ELR (cell line): ENCODE results near the gene ZNF730.
"Not testable (repeated sequence)": the region's sequence is repeated elsewhere in the genome, so short reads cannot be mapped to it uniquely, and the experiment has no call there.

ENCODE experiments used
- DNase-seq: peaks from one replicate; pipeline ENCODE4 v3.0.0-alpha.2; 2015; ENCODE audit warnings: low read depth

Gene ZNF730

GRCh38 chr19:23116802-23117571 is at the start of gene ZNF730:
ZNF730 (plus strand) TSS chr19:23117025; CDS start chr19:23117174, 149 bp downstream.
- DNase-seq = peak; percentile 73

GRCh38 chr19:23070353-23071146 is 46.3 kb upstream of the ZNF730 start:
- DNase-seq = peak; percentile 47

DNA sequence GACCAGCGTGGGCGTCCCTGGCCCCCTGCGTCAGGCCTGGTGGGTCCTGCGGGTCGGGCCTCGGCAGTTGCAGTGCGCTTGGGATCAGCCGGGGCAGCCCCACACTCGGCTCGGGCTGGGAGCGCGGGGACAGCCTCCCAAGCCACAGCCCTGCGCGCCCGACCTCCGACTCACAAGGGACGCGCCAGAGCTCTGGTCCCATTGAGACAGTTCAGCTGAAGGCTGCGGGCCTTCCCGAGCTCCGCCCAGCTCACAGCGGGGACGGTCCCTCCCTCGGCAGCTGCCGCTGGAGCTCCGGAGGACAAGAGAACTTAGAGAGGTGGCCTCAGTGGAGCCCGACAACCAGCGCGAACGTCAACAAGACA is 45.7 kb upstream of the ZNF730 start:
- DNase-seq = peak; percentile 49

GRCh38 chr19:23075031-23075733 is 41.6 kb upstream of the ZNF730 start:
- peak; percentile 82 for DNase-seq

- DNase-seq = not testable (repeated sequence)
Observed at GRCh38 chr19:23077776-23078175, 39.0 kb upstream of the ZNF730 start.

DNA sequence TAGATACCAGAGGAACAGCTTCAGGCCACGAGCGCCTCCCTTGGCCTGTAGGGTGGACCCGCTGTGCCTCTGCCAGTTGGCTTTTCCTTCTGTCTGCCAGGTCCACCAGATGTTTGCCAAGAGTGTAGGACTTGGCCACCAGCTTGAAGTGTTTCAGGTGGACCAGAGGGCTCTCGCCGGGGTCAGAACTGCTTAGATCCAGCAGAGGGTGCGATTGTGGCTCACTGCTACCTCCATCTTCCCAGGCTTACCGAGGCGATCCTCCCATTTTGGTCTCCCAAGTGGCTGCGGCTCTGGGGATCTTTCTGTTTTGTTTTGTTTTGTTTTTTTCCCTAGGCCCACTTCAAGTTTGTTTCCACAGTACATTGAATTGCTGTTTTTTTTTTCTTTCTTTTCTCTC is 23.0 kb upstream of the ZNF730 start:
- no peak for DNase-seq

- DNase-seq = no peak
Observed at GRCh38 chr19:23095418-23095817, 21.4 kb upstream of the ZNF730 start.

DNA sequence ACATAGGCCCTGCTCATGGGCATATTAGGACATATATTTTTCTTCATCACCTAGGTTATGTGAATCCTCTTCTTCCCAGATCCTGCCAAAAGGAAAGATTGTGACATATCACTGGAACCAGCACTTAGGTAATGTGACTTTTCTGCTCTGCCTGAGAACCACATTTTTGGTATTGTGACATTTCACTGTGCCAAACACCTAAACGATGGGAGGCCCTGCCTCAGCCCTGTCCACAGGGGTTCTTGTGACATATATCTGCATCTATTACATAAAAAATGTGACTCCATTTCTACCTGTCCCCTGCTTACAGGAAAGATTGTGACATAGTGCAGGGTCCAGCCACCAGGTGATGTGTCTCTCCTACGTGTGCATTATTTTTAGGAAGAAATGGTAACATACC is 18.5 kb upstream of the ZNF730 start:
- no peak for DNase-seq

DNA sequence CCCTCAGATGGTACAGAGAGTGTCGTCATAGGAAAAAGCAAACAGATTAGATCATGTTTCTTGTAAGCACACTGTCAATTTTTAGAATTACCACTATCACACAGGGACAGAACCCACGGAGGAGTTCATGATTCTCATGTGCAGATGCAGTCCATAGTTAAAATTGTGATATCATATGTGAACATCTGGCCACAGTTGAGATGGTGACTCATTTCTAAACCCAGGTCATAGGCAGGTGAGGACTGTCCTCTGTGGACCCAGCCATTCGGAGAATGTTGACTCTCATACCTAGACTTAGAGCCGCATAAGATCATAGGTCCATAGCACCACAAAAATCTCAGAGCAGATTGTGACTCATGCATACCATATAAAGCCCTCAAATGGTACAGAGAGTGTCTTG is 17.8 kb upstream of the ZNF730 start:
- DNase-seq = no peak

DNA sequence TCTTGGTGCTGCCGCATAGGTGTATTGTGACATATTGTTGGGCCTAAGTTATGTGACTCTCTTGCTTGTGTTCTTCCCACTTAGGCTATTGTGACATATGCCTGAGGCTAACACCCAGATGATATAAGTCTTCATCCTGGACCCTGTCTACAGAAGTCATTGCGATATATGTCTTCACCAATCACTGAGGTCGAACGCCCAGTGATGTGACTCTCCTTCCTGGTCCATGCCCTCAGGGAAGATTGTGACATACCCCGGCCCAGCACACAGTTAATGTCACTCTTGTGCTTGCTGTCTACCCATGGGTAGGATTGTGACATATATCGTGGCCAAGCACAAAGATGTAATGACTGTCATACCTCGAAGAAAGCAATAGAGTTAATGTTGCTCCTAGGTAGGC is 16.9 kb upstream of the ZNF730 start:
- no peak for DNase-seq

DNA sequence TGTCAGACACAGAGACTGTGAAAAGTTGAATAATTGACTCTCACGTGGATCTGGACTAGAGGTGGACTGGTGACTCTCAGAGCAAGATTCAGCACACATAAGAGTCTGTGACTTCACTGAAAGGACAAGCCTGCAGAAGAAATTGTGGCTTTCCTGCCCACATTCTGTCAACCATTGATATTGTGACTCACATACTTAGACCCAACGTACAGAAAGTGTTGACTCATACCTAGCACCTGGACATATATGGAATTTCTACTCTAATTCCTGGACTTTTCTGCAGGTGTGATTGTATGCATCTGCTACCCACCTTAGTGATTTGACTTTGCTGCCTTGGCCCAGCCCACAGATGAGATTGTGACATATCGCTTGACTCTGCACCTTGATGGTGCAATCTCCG is 15.6 kb upstream of the ZNF730 start:
- DNase-seq = peak; percentile 28

DNA sequence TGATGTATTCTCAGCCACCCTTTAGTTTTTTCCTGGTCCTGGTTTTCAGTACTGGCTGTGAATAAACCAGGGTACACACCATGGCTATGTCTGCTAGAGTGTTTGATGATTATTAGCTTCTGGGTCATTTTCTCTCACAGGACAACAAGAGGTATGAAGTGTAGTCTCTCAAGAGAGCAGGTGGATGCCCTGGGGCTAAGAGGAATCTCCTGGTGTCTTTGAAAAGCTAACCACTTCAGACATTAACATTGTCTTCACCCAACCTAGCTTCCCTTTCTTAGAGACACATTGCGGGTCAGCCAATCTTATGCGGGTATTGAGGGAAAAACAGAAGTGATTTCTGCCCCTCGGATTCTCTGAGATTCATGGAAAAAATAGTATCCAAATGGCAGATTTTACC is 1.6 kb downstream of the ZNF730 start:
- peak; percentile 3 for DNase-seq

GRCh38 chr19:23134211-23134610 is 17.4 kb downstream of the ZNF730 start:
- not testable (repeated sequence) for DNase-seq

DNA sequence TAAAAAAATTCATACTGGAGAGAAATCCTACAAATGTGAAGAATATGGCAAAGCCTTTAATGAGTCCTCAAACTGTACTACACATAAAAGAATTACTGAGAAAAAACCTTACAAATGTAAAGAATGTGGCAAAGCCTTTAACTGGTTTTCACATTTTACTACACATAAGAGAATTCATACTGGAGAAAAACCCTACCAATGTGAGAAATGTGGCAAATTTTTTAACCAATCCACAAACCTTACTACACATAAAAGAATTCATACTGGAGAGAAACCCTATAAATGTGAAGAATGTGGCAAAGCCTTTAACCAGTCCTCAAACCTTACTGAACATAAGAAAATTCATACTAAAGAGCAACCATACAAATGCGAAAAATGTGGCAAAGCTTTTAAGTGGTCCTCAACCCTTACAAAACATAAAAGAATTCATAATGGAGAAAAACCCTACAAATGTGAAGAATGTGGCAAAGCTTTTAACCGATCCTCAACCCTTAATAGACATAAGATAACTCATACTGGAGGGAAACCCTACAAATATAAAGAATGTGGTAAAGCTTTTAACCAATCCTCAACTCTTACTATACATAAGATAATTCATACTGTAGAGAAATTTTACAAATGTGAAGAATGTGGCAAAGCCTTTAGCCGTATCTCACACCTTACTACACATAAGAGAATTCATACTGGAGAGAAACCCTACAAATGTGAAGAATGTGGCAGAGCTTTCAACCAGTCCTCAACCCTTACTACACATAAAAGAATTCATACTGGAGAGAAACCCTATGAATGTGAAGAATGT is 29.0 kb downstream of the ZNF730 start:
- no peak for DNase-seq

DNA sequence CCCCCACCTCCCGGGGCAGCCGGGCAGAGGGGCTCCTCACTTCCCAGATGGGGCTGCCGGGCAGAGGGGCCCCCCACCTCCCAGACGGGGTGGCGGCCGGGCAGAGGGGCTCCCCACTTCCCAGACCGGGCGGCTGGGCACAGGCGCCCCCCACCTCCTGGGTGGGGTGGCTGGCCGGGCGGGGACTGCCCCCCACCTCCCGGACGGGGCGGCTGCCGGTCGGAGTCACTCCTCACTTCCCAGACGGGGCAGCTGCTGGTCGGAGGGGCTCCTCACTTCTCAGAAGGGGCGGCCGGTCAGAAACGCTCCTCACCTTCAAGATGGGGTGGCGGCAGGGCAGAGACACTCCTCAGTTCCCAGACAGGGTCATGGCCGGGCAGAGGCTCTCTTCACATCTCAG is 43.9 kb downstream of the ZNF730 start:
- no peak for DNase-seq

DNA sequence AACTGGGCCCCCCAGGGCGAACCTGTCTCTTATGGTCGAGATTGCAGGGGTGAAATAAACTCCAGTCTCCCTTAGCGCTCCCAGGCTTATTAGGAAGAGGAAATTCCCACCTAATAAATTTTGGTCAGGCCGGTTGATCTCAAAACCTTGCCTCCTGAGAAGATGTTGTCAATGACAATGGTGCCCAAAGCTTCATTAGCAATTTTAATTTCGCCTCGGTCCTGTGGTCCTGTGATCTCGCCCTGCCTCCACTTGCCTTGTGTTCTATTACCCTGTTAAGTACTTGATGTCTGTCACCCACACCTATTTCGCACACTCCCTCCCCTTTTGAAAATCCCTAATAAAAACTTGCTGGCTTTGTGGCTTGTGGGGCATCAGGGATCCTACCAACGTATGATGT is 51.5 kb downstream of the ZNF730 start:
- not testable (repeated sequence) for DNase-seq

GRCh38 chr19:23183251-23183650 is 66.4 kb downstream of the ZNF730 start:
- no peak for DNase-seq

- DNase-seq = no peak
Observed at GRCh38 chr19:23190341-23190740, 73.5 kb downstream of the ZNF730 start.
